ENCODE results near the gene XPNPEP1.

DNA sequence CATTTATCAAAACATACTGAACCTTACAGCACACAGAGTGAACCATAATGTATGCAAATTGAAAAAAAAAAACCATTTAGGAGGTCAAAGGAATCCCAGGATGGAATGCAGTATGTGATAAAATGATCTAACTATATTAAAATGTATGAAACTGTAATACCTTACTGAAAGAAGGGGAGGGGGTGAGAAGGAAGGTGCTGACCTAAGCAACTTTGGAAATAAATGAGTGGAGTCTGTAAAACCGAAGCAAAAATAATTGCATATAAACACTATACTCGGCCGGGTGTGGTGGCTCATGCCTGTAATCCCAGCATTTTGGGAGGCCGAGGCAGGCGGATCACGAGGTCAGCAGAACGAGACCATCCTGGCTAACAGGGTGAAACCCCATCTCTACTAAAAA is 69.4 kb downstream of the XPNPEP1 start:
- TF ChIP-seq, protein P1, sequence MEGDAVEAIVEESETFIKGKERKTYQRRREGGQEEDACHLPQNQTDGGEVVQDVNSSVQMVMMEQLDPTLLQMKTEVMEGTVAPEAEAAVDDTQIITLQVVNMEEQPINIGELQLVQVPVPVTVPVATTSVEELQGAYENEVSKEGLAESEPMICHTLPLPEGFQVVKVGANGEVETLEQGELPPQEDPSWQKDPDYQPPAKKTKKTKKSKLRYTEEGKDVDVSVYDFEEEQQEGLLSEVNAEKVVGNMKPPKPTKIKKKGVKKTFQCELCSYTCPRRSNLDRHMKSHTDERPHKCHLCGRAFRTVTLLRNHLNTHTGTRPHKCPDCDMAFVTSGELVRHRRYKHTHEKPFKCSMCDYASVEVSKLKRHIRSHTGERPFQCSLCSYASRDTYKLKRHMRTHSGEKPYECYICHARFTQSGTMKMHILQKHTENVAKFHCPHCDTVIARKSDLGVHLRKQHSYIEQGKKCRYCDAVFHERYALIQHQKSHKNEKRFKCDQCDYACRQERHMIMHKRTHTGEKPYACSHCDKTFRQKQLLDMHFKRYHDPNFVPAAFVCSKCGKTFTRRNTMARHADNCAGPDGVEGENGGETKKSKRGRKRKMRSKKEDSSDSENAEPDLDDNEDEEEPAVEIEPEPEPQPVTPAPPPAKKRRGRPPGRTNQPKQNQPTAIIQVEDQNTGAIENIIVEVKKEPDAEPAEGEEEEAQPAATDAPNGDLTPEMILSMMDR (IDR thresholded peaks at IDR 0.05), result no peak
- no peak for TF ChIP-seq POLR2A (IDR thresholded peaks at IDR 0.05)
